GM18502 (cell line): ENCODE data around the gene OTOGL.

Experiments used
- ATAC-seq: cut with Tn5 transposase; IDR thresholded peaks from one replicate; pipeline ENCODE4 v1.9.1; 2021; ENCODE audit warnings: mild to moderate bottlenecking; ENCODE audit not compliant: unreplicated experiment, poor library complexity

The OTOGL gene

DNA sequence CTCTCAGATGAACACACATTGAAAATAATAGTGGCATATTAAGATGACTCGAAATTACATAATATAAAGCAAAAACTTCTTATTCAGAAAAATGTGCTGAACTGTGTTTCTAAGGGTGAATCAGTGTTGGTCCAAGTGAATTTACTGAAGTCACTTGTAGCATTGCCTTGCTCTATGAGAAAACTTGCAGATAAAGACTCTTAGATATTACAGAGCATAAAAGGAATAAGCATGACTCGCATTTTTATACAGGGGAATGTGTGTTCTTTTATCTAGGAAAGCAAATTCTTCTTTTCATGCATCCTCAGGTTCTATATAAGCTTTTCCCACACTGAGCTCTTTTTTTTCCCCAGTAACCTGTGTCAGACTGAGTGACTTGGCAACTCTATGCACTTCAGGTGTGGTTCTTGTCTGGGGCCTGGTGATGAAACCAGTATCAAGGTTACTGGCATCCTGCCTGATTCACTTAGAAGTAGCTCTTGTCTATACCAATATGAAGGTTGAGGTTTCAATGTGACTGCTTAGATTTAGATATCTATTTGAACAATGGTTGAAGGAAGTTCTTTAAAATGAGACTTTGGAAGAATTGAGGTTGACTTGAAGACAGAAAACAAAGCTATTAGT lies 76.1 kb downstream of the OTOGL start:
- no peak for ATAC-seq

DNA sequence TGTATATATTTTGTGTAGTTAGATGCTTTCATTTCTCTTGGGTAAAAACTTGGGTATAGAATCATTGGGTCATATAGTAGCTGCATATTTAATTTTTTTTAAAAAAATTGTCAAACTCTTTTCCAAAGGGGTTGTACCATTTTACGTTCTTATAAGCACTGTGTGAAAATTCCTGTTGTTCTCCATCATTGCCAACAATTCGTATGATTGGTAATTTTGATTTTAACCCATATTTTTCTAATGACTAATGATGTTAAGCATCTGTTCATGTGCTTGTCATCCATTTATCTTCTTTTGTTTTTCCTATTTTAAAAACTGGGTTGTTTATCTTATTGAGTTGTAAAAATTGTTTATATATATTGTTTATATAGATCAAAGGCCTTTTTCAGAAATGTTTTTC lies 77.4 kb downstream of the OTOGL start:
- no peak for ATAC-seq

DNA sequence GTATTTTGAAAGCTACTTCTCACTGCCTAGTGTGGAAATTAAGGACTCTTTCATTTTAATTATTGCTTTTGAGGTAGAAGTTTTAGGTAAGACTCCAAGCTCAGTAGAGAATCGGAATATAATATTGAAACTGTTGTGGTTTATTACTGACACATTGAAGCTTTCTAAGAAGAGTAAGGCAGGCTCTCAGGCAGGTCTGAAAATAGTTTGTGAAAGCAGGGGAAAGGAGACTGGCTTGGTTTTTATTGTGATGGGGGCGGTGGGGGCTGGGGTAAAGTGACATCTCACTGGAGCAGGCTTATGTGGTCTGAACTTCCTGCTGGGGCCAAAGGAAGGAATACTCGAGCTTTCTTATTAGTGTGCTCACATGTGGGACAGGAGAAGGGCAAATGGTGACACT lies 79.5 kb downstream of the OTOGL start:
- peak; percentile 96 for ATAC-seq

DNA sequence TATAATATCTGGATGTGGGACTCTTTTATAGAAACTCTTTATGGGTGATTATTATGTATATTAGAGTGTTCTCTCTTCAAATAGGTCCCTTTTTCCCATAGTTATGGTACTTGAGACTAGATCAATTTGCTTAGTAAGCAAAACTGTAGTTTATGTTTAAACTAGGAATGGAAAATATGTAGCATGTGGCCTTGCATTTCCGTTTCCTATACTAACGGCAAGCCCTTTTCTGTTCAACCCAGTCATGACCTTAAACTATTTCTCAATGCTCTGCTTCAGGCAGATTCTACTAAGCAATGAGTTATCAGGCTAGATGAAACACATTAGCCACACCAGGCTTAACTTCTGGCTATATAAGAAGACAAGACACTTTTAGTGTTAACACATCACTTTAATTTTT lies 84.6 kb downstream of the OTOGL start:
- ATAC-seq, result no peak

DNA sequence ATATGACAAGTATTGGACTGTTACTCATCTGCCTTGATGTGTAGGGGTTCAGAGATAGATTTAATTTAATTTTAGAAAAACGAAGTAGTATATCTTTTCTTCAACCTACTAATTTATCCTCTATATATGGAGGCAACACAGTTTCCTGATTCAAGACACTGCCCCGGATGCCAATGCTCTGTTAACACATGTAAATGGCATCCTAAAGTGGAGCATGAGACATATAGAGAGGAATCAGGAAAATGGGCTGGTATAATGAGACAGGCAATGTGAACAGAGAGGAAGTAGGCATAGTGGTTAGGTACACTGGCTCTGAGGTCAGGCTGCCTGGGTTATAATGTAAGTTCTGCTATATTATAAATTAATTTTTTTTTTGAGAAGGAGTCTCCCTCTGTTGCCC lies 85.6 kb downstream of the OTOGL start:
- no peak for ATAC-seq

DNA sequence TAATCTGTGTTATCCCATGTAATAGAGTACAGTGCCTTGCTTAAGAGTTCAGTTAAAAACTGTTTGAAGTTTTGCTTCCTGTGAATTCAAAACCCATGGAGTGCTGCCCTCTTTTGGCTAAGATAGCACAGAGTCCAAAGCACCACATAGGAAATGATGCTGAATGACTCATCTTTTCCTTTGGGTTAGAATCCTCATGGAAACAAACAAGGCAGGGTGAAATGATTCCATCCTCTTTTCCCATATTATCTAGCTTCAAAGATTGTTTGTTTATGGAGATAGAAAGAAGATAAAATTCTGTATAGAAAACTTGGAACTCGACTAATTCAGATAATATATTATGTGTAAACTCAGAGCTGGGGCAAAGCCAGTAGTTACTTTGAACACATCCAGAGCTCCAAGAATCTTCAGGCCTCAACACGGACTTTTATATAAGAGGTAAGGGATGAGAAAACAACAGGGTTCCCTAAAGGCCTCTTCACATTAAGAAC lies 87.4 kb downstream of the OTOGL start:
- peak; percentile 71 for ATAC-seq

DNA sequence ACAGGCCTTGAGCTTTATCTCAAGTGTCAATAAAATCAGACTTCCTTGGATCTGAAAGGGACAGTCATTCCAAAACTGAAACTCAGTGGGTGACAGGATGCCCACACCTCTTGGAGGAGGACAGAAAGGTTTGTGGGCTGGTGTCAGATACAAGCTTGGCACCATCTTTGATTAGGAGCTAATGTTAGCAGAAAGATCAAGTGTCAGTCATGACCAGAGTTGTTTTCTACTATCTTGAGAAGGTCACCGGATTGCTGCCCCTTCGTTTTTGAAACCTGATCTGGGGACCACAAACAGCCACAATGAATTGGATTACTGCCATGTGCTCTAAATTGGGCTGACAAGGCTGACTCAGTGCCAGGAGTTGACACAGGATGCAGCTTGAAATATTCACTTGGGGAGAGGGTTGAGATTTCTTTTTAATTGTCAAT lies 88.3 kb downstream of the OTOGL start:
- ATAC-seq, result peak; percentile 61

DNA sequence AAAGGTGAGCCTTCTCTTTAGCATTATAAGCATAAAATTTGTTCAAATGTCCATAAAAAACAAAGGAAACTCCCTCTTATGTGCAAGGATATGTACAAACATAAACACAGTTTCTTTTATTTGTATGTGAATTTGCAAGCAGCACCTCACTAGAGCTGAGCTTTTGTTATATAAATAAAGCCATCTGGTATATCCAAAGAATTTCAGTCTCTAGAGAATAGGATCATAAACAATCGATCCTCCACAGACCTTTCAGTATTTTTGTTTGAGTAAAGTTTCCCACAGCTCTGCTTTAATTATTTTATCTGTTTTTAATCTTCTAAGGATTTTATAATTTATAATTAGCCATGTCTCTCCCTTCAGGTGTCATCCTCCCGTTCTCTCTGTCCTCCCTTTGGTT lies 89.2 kb downstream of the OTOGL start:
- no peak for ATAC-seq

DNA sequence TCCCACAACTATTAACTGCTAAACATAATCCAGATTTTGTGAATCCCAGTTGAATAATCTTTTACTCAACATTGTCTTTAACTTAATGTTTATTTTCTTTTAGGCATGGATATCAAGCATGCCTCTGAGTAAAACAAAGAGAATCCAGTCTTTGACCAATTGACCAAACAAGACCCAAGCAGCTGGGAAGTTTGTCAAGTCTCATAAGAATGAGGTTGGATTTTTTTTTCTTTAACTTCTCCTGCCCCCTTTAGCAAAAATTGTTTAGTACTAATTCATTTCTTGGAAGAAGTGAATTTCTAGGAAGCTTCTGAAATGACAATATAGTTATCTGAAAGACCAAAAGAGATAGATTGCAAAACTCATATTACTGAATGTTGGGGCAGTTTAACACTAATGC lies 89.9 kb downstream of the OTOGL start:
- no peak for ATAC-seq

DNA sequence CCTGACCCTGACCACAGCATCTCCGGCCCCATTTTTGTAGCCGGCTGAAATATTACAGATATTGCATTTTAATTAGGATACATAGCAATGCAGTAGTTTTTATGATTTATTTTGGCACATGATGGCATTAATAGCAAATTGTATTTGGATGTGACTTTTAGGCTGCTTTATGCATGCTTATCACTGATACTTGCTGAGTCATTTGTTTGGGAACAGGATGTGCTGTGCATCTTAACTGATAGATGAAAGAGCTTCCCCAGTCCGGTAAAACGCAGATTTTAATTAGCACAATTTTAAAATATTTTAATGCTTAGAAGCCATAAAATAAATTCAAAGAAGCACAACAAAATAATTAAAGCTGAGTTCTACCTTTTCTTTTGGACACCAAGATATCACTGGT lies 90.7 kb downstream of the OTOGL start:
- ATAC-seq, result no peak

DNA sequence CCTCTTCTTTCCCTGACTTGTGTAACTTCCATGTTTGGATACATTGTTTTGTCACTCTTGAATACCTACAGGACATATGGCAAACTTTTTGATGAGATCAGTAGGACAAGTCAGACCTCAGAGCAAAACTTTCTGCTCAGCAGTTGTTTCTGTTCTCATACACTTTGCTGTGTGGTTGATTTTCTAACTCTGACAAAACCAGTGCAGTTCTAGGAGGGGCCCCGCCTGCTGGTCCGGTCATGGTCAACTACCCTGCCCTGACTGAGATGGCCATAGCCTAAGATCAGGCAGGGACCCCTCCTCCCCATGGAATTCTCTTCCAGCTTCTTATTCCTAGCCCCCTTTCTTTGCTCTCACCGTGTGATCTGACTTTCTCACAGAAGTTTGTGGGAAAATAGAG lies 92.8 kb downstream of the OTOGL start:
- no peak for ATAC-seq

DNA sequence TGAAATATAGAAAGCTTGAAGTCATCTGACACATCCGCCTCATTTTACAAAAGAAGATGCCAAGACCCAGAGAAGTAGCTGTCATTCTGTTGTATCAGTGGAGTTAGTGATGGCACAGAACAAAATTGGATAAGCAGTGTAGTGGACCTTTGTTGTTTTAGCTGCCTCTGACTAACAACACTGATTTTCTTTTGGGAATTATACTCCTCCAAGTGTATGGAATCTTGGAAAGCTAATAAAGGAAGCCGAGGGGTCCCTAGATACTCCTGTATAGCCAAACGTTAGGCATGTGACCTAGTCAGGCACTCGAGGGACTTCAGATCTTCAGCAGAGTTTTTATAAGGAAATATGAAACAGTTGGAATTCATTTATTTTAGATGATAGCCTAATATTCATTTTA lies 94.5 kb downstream of the OTOGL start:
- ATAC-seq, result no peak

DNA sequence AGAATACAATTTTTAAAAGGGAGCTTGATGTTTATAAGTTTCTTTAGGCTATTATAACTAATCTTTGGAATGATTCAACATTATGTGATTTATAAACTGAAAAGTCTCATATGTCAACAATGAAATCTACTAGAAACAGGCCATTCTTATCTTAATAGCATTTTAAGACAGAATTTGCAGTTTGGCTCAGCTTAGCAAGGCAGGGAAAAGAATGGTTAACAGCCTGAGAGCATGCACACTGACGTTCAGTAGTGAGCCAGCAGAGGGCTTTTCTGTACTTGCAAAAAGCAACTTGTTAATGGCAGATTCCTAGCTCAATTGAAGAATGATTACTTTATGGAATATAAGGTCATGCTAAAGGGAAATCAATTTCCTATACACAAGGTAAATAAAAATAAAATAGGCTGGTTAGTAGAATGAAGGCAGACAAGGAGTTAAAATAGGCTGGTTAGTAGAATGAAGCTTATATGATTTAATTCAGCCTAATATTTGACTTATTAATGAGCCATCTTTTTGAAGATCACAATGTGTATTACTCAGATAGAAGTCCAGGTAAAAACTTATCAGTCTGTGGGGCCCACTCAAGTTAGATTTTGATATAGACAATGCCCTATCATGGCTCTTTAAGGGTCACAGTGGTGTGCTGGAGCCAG lies 95.9 kb downstream of the OTOGL start:
- peak; percentile 82 for ATAC-seq

DNA sequence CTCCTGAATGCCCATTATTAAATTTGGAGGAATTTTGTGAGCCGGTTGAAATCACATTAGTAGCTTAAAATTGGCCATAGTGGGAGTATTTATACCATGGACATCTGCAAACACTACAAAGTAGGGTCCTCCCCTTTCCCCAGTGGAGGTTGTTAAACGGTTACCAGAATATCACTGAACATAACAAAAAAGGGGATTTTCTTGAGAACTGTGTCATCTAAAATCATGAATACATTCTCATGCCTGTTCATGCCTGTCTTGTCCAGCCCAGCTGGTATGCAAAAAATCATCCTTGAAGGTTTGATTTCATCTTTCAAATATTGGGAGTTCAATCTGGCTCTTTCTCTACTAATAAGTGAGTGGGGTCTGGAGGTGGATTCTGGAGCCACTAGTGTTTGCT lies 96.4 kb downstream of the OTOGL start:
- no peak for ATAC-seq

DNA sequence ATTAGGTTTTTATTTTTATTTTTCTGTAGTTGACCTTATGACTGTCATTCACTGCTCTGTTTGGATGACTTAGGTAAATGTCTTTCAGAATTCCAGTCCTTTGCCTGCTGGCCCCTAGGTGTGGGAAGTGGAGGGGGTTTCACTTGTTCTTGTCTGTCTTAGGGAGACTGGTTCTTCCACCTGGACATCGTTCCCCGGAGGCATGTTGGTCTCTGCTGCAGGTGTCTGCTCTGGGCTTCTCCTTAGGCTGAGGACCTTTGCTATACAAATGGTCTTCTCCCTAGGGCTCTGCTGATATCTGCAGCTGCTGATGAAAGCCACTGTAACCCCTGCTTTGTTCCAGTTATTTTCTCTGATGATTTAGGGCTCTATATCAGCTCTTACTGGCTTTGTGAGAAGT lies 97.1 kb downstream of the OTOGL start:
- ATAC-seq, result no peak

DNA sequence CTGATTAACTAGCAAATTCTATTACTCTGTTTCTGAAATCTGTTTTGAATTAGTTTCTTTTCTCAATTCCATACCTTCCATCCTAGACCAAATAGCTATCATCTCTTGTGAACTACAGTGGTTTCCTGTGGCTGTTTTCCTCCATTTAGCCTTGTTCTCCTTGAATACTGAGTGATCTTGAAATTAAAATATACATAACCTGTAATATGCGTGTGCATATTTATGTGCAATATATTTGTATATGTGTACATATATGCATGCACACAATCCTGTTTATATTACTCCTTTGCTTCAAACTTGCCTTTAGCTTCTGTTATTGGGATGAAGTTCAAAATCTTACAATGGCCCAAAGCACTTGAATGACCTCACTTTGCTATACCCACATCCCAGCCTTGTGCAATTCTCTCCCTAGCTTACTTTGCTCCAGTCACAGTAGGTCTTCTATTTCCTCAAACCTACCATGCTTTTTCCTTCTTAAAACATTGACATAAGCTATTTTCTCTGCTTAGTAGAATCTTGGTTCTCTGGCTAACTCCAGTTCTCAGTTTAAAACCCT lies 99.5 kb downstream of the OTOGL start:
- ATAC-seq, result no peak

DNA sequence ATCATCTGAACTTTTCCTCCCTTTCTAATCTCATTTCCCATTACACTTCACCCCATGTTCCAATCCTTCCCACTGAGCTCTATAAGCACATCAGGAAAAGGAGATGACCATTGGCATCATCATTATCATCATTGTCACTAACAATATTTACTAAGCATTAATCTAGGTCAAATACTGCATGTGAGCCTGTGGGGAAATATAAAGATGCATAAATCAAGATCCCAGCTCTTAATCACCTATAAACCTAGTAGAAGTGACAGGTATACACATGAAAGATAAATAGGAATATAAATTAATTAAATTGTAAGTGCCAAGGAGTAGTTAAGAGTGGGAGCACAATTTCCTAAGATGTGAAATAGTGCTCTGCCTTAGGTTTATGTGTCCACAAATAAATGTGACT lies 100.6 kb downstream of the OTOGL start:
- ATAC-seq, result no peak

DNA sequence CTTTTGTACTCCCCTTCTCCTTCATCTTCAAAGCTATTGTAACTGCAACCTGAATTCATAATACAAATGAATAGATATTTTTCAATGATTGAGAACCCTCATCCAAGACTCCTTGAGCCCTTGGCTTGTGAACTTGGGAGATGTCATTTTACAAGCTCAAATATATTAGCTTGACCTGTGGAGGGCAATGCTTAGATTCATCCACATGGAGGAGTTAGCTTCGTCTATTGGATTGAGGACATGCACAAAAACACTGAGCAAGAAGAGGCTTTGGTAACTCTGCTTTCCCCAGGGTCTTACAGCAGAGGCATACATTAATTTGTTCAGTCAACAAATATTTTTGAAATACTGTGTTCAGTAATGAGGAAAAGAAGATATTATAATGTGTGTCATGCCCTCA lies 101.1 kb downstream of the OTOGL start:
- no peak for ATAC-seq

DNA sequence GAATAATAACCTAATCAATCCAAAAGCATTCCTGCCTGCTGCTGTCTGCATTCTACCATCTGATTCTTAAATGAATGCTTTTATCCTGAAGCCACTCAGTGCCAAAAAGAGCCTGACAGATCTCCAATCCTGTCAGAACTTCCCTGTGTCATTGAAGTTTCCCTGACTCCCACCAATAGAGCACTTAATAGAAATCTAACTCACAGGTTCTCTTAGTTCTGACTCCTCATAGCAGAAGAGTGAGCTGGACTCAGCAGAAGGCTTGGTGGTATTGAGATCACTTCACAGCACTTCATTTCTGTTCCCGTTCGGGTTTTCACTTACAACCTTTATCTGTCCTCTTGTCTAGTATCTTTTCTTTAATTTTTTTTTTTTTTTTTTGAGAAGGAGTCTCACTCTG lies 102.6 kb downstream of the OTOGL start:
- ATAC-seq, result no peak

DNA sequence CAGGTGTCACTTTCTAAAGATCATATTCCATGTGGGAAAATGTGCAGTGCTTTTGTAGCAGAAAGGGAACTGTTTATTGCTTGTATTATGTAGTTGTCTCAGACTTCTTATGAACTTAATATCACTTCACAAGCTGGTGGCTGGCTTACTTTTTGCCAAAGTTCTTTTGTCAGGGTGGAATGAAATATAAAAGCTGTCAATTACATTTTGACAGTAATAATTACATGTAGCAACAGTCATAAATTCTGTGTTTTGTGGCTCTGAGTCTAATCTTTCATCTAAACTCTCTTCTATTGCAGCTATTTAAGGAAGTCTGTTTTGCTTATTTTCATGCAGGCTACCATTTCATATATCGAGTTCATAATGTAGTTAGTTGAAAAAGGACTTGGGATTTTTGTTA lies 106.6 kb downstream of the OTOGL start:
- ATAC-seq, result no peak

DNA sequence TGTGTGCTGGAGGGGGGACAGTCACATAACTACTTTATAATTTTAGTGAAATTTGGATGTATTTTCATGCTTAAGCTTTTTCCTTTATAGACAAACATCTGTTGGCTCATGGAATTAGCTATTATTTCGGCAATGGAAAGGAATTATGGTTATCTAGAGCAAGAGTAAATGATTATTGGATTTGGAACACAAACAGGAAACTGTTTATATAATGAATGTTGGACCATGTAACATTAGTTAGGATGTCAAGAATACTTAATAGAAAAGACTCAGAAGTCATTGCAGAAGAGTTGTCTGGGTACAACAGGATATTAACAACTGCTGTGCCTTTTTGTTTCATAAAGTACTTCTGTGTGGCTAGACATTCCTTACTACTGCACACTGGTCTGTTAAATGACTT lies 108.7 kb downstream of the OTOGL start:
- ATAC-seq, result no peak

DNA sequence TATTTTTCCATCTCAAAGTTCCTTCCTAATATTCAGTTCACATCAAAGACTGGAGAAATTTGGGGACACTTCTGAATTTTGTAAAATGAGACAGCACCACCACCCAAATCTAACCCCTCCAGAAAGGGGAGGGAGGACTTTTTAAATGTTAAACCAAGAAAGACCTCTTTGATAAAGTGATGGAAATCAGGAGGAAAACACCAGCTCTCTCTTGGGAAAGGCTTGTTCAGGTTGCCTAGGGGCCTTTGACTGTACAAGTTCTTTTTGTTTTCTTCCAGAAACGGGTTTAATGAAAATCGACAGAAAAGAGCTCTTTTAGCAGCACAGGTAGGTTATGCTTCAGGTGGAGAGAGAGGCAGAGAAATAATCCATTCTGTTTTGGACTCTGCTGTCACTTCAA lies 112.3 kb downstream of the OTOGL start:
- no peak for ATAC-seq
